Measurements from ENCODE around the gene BDP1.
A peak's percentile ranks its signal among the peaks of the same experiment; 100 is the strongest.
"Not testable (repeated sequence)": the region's sequence is repeated elsewhere in the genome, so short reads cannot be mapped to it uniquely, and the experiment has no call there.

BDP1 gene, protein sequence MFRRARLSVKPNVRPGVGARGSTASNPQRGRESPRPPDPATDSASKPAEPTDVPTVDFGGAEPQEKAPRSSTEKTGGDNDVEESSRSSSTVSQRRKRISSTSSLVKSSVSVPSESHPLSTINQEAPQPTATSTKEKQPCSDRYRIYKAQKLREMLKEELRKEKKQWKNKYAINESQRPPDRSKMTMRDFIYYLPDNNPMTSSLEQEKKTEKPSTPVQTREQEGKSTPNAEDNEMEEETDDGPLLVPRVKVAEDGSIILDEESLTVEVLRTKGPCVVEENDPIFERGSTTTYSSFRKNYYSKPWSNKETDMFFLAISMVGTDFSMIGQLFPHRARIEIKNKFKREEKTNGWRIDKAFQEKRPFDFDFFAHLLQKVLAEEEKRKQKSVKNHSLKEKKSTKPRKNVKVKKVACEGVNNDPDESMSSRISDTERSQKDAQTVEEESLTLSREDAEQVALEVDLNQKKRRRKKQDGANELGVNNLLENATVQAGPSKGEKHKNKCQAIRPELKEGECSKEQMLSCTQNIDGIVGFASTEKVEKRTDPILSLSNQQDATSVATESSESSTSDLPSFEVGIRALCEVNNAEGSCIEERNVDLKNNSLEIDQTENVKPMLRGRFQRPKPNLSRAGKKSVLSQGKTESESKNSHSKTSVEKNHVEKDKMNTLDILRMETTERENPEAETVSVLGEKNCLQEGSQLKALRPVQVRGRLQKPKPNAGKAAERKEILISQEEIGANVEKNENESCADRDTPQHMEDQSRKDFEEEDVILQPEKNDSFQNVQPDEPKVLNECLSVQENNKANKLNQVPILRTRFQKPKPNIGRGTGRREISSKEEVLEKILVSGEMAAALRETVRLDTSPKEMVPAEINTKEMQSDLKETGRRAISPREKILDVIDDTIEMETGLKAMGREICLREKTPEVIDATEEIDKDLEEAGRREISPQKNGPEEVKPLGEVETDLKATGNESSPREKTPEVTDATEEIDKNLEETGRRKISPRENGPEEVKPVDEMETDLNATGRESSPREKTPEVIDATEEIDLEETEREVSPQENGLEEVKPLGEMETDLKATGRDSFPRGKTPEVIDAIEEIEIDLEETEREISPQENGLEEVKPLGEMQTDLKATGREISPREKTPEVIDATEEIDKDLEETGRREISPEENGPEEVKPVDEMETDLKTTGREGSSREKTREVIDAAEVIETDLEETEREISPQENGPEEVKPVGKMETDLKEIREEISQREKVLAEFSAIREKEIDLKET (N-terminal part only)

DNA sequence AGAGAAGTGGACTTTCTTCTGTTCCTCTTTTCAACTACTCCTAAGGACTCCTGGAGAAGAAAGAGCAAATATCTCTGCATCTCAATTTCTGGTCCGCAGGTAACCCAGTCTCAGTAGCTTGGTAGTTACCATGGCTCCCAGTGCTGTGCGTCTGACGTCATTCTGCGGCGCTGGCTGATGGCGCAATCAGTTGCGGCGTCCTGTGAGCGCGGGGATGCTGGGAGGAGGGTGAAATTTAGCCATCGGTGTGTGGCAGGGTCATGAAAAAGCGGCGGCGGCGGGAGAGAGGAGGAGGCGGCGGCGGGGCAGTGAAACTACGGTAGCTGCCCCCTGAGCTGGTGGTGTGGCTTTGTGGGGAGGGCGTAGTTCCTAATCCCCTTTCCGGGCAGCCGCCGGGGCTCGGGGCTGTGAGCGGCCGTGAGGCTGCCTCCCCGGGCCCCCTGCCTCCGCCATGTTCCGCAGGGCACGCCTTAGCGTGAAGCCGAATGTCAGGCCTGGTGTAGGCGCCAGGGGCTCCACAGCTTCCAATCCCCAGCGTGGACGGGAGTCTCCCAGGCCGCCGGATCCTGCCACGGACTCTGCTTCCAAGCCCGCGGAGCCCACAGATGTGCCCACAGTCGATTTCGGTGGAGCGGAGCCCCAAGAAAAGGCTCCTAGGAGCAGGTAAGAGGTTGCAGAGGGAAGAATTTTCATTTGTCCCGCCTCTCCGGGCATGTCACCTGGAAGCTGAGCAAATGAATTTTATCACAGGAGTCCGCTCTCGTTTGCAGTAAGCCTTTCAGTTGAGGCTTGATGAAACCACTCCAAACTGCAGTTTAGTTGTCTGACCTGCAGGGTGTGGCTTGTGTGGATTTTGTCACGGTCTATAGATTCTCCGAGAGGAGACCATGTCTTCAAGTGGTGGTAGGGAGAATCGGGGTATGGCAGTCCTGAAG is at the start of gene BDP1:
Gene BDP1 (plus strand): TSS at position 225 of the 935 bp plus-strand sequence. CDS start 227 bp downstream, at position 452.
- peak; percentile 93 for DNase-seq

DNA sequence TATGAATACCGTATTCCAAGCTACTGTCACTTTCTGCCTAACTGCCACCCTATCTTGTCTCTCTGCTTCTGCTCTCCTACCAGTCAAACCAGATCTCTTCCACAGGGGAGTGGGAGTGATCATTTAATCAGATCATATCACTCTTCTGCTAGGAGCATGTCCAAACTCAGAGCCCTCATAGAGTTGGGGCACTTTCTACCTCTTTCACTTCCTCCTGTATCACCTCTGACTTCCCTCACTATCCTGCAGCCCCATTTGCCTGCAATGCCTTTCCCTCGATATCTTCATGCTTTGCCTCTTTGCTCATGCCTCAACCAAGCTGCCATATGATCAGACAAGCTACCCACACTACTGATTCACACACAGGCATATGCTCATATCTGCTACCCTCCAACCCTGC is 45.4 kb upstream of the BDP1 start:
- DNase-seq: not testable (repeated sequence)

DNA sequence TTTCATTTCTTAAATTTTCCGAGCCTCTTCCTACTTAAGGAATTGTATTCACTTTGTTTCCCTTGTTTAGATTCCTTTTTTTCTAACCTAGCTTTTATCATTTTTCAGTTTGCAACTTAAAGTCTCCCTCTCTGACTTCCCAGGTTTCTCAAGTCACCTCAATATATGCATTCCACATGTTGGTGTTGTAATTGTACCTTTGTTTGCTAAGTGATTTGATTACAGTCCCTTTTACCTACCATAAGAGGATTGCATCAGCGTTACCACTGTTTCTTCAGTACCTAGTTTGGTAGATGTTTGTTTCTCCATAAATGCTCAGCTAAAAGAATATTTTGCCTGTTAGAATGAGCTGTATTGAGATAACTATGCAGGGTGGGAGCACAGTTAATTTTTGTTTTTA is 39.8 kb upstream of the BDP1 start:
- not testable (repeated sequence) for DNase-seq

DNA sequence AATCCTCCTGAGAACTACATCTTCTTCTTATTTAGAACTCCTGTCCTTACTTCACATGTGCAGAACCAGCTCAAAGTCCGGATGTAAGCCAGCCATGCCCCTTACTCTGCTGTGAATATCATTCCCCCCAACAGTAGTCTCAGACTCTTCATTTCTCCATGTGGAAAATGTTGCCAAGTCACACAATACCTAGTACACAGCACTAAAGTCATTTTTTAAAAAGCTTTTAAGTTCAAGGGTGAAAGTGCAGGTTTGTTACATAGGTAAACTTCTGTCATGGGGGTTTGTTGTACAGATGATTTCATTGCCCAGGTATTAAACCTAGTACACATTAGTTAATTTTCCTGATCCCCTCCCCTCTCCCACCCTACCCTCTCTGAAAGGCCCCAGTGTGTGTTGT is 37.4 kb upstream of the BDP1 start:
- DNase-seq: not testable (repeated sequence)

DNA sequence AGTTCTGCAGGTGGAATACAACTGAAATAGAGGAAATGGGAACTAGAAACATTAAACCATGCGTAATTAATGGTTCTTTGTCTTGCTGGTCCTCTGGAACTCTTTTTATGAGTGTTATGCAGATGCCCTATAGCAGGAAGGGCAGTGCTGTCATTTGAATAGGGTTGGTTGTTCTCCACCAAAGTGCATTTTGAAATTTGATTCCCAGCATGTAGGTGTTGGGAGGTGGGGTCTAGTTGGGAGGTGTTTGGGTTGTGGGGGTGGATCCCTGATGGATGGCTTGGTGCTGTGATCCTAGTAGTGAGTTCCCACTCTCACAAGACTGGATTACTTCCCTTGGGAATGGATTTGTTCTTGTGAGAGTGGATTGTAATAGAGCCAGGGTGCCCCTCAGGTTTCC is 34.2 kb upstream of the BDP1 start:
- DNase-seq: not testable (repeated sequence)

DNA sequence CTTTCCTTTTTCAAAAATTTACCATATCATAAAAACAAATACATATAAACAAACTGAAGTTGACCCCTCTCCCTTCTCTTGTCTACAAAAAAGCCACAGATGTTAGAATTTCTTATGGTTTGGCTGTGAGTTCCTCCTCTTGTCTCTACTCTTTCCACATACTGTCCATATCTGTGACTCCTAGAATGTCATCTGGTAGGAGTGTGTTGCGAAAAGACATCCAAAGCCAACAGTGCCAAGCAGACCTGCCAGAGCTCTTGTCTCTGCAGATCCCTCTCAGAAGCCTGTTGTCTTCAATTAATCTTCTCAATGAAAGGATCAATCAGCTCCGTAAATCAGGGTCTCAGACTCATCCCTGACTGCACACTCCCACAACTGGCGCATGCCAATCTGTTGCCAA is 31.6 kb upstream of the BDP1 start:
- not testable (repeated sequence) for DNase-seq

DNA sequence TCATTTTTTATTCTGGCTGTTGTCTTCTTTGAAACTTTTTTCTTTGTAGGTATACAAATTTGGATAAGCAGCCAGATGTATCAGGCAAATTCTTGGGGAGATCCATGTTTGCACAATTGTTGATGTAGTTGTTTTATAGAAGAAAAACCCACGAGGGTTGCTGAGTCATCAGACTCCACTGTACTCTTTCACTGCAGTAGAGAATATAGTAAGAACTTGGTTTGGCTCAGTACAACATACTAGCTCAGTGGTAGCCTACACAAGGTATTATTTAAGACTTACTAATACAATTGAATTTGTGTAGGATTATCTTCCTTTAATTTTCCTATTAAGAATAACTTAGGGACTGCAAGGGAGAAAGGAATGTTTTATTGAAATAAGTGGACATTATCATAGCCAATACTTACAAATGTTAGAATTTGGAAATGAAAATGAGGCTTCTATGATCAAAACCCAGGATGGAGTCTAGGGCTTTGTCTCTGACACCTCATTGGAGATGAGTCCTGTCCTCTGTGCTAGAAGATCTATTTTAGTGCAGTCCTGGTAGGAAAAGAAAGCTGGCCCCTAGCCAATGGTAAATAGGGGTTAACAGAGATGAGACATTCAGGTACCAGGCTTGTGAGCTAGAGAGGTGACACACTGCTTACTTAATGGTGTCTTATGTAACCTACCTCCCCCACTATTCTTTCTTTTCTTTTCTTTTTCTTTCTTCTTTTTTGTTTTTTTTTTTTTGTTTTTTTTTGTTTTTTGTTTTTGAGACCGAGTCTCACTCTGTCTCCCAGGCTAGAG is 28.6 kb upstream of the BDP1 start:
- DNase-seq: not testable (repeated sequence)

DNA sequence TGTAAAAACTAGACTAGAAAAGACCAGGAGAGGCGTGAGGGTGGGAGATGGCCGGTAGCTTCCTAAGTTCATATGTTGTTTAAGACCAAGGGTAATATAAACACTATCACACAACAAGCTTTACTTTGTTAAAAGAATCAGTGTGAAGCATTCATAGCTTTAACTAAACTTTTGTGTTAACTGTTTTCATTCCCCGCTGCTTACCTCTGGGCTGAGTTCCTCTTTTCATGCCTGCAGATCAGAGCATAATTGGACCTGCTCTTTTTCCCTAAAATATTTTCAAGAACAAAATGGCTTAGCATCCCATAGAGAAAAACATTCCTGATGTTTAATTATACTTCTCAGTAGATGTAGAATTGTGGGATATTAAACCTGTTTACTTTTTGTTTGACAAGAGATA is 23.0 kb upstream of the BDP1 start:
- DNase-seq: not testable (repeated sequence)

DNA sequence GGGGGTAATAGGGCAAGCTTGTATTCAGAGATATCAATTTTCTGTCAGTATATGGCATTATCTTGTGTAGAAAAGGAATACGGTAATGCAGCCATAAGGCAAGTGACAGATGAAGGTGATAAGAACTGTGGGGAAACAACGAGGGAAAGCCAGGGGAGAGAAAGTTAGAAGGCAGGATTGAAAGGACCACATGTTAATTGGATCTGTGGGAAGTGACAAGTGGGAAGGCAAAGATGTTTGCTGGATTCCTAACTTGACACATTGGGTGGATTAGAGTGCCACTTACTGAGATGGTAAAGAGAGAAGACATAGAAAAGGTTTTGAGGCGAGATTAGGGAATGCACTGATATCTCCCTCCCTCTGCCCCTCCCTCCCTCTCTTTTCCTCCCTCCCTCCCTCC is 20.6 kb upstream of the BDP1 start:
- not testable (repeated sequence) for DNase-seq

DNA sequence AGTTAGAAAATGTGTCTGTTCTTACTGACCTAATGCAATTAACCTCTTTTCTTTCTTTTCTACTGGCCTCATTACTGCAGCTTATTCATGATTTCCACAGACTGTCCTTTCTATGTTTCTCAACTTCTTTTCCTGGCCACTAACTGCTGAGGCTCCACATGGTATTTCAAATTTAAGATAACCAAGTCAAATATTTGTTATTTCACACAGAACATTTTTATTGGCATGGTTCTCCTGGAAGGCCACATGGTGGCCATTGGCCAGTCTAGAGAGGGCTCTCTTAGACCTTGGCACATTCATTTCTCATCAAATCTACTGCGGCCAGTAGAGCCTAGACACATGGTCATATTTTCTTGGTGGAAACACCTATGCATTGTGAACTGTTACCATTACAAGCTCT is 13.9 kb upstream of the BDP1 start:
- not testable (repeated sequence) for DNase-seq

DNA sequence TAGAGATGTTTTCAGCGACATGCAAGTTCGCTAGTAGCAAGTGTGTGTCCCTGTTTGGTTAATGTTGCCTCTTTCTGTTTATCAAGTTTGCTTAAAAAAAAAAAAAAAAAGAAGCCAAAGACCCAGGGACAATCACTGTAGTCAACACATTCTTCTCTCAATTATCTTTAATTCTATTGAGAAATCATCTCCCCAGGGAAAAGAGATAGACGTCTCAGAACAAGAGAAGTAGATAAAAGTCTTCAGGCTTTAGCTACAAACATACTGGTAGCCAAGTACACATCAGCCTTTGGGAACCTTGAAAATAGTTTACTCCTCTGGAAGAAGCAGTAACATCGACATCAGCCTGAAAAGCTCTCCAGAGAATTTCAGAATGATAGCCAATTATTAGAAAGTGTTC is 11.6 kb upstream of the BDP1 start:
- DNase-seq: not testable (repeated sequence)

DNA sequence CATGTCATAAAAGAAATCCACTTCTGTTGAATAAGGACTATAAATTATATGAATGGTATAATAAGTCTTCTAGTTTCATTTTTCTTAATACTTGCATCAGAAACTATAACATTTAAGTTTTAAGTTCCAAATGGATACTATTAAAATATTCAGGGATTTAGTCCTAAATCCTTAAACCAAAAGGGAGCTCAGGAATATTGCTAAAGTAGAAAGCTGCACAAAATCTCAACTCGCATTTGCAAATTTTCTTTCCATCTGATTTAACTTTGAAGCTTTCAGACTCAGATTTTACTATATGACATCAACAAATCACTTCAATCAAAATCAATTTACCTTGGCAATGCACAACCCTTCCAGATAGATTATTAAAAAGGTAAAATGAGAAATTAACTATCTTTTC is 10.4 kb upstream of the BDP1 start:
- DNase-seq: not testable (repeated sequence)

DNA sequence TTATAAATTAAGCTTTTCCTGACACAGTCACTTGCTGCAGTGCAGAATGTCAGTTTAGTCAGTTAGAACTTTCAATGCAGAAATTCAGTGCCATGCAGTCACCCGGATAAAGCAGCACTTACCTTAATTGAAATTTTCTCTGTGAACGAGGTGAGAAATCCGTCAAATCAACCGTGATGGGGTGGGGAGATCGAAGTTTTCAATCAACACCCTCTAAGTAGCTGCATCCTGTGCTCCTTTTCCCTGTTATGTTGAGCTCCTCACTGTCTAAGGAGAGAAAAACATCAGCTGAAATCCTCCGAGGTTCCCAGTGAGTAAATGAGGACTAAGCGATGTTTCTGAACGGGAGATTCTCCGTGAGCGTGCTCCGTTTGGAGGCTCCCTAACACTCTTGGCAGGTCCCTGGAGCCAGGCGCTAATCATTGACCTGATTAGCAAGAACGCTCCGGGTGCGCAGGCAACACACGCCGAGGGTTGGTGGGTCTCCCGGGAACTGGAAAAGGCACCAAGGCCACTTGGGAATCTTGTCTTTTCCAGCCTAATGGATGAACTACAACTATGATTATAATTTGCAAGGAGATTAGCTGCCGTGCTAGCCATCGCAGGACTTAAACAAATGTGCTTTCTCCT is 9.8 kb upstream of the BDP1 start:
- DNase-seq: not testable (repeated sequence)

DNA sequence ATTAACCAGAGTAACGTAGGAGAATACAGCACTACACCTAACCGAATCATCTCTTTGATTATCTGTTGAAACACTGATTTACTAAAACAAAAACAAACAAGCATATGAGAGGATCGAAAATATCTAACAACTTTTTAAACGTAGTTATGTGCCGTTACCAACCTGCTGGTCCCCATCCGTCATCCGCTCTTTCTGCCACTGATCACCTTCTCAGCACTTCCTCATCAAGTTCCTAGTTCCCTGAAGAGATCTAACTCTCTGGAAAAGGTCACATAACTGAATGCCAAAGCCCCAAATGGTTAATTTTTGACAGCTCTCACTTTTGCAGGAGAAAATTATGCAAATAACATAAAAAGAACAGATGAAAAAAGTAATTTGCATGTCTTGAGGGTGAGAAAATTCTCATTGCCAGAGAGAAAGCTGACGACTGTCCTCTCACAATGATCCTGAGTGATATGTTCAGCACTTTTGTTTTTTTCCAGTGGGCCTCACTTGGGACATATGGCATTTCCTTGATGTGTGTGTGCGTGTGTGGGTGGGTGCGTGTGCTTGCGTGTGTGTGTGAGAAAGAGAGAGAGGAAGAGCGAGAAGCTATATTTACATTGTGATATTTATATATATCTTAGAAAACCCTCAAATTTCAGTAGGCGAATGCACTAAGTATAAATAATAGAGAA is 8.8 kb upstream of the BDP1 start:
- DNase-seq: not testable (repeated sequence)

DNA sequence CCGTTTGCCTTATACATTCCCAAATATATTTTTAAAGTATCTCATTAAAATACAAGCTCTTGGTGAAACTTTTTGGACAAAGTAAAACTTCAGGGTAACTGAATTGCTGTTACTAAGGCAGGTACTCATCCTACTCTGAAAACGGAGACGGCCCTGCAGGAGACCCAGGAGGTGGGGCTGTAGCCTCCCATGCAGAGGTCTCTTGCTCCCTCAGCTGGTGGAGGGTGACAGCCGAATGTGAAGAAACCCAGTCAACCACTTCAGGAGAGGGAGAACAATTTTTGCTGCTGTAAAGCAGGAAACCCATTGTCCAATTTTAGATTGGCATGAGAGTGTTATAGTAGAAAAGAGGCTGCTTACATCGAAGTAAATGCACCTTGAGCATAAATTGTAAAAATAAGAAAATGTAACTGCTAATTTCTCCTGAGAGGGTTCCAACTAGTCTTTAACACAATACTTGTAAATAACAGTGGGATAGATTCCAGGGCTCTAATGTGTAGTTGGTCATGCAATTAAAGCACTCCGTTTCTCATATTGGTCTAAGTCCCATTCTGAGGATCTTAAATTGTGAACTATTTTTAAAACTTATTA is 8.1 kb upstream of the BDP1 start:
- DNase-seq: peak; percentile 24

DNA sequence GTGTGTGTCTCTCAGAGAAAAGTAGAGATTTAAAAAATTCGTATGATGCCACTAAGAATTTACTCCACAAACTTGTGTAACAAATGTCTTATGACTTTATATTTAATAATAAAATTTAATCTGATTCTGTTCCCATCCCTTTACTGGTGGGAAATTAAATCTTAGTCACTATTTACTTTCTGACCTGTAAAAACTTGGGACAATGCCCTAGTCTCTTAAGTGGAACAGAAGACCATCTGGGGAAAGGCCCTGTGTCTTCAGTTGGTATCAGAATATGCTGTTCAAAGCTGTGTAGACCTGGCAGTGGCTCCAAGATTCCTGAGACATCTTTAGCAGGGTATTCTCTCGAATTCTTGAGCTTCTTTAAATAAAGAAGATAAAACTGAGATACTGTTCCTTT is 2.6 kb upstream of the BDP1 start:
- DNase-seq: no peak

DNA sequence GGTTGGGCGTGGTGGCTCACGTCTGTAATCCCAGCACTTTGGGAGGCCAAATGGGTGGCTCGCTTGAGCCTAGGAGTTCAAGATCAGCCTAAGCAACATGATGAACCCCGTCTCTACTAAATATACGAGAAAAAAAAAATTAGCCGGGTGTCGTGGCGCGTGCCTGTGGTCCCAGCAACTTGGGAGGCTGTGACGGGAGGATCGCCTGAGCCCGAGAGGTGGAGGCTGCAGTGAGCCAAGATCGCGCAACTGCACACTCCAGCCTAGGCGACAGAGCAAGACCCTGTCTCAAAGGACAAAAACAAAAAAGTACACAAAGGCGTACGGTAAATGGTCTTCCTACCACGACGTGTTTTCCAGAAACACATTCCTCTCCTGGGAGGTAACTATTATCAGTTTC is 538 bp upstream of the BDP1 start:
- no peak for DNase-seq

DNA sequence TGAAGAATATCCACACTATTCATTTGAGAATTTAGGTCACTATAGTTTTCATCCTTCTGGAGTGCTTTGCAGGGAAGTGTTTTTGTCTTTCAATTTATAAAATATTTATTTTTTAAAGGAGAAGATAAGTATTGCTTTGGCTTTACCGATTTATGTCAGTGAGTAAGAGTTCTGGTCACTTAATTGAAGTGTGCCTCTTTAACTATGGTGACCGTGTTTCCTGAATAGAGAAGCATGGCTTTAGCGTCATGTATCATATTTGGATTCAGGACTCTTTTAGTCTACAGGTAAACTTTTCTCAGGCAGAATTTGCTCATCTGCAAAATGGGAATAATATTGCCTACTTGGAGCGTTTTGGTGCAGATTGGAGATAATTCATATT is 902 bp downstream of the BDP1 start:
- no peak for DNase-seq

DNA sequence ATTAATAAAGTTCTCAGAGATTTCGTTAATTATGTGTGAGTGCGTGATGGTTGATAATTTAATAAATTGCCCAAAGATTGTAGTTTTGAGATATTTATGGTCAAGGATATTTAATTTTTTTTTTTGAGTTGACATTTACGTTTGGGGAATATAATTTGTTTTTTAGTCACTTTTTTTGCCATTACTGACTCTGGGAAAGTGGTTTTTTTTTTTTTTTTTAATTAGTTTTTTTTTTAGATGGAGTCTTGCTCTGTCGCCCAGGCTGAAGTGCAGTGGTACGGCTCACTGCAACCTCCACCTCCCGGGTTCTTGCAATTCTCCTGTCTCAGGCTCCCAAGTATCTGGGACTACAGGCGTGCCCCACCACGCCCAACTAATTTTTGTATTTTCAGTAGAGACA is 1.7 kb downstream of the BDP1 start:
- DNase-seq: no peak

DNA sequence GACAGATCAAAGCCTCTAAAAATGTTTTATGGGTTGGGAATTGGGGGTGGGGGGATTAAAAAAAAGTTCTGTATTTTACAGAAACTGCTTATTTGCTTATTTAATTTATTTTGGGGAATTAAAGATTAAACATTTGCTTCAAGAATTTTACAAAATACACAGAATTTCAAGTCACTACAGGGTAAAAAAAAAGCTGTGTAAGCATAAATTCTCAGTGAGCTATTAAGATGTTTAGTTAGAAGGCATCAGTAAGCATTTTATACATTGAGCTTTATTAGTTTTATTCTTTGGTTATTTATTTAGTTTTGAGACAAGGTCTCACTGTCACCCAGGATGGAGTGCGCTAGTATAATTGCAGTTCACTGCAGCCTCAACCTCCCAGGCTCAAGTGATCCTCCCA is 5.2 kb downstream of the BDP1 start:
- no peak for DNase-seq

Data from activated effector memory CD4-positive, alpha-beta T cell treated with Interleukin-2 at 50 U/mL for 16 hours (primary cell).